Prostate gland (tissue), 2 donors: ENCODE results near the gene TMC2.

Experiments used
- CTCF ChIP-seq, 4 experiments: fragments of 200-600 bp in 2 of 4; fragments of 450-650 bp in 2 of 4; sonication (generic) in 2 of 4; IDR thresholded peaks; 1 replicate in 3 of 4; 2 replicates in 1 of 4; pipeline ENCODE4 v1.5.1; 2016 to 2019; ENCODE audit warnings: antibody characterized with exemption in 4 of 4, mild to moderate bottlenecking in 2 of 4, moderate library complexity in 2 of 4
- POLR2A ChIP-seq: fragments of 450-650 bp; IDR thresholded peaks from one replicate; pipeline ENCODE4 v1.6.1; 2016; ENCODE audit warnings: antibody characterized with exemption, mild to moderate bottlenecking
- POLR2AphosphoS5 ChIP-seq: sonication (generic); formaldehyde crosslinking; IDR thresholded peaks from one replicate; pipeline ENCODE4 v1.6.1; 2017; ENCODE audit warnings: antibody characterized with exemption

- TF ChIP-seq POLR2A (no peak), POLR2AphosphoS5 (no peak), CTCF (IDR thresholded peaks at IDR 0.05) (no peak)
These were observed 2.8 kb downstream of the TMC2 start for GRCh38 chr20:2538931-2539720.
